Choroid plexus epithelial cell (primary cell): ENCODE measurements around the gene CACNA1D.

ENCODE experiments used
- DNase-seq: peaks from one replicate; pipeline ENCODE4 v3.0.0-alpha.2; 2010; ENCODE audit warnings: low read depth
- H3K4me3 ChIP-seq: 2 replicates; pipeline ENCODE4 v1.5.1; 2011; ENCODE audit warnings: low read depth, mild to moderate bottlenecking, control low read depth, low read length, moderate library complexity
- CTCF ChIP-seq: conservative IDR thresholded peaks from 2 replicates; pipeline ENCODE4 v1.5.1; 2011; ENCODE audit warnings: low read depth, mild to moderate bottlenecking, control low read depth, inconsistent platforms, low read length, moderate library complexity

CACNA1D gene

GRCh38 chr3:53836084-53836872 is 341.9 kb downstream of the CACNA1D start:
- no peak overlapping the region for H3K4me3 ChIP-seq
- no peak for DNase-seq
- TF ChIP-seq CTCF = no peak

- H3K4me3 ChIP-seq = no peak overlapping the region
- no peak for DNase-seq
- no peak for TF ChIP-seq CTCF
These were observed 342.9 kb downstream of the CACNA1D start for GRCh38 chr3:53837331-53837730.

GRCh38 chr3:53841296-53841695 is 346.9 kb downstream of the CACNA1D start:
- H3K4me3 ChIP-seq = no peak overlapping the region
- TF ChIP-seq CTCF = no peak
- no peak for DNase-seq

GRCh38 chr3:53842436-53843194 is 348.2 kb downstream of the CACNA1D start:
- H3K4me3 ChIP-seq = no peak overlapping the region
- TF ChIP-seq CTCF = peak; percentile 32
- DNase-seq = peak; percentile 29

GRCh38 chr3:53843195-53844177 is 349.1 kb downstream of the CACNA1D start:
- no peak for TF ChIP-seq CTCF
- DNase-seq = no peak

GRCh38 chr3:53844262-53845102 is 350.1 kb downstream of the CACNA1D start:
- no peak for TF ChIP-seq CTCF
- H3K4me3 ChIP-seq = no peak overlapping the region
- DNase-seq = no peak

More at GRCh38 chr3:53843195-53844177, 349.1 kb downstream of the CACNA1D start:
- no peak overlapping the region for H3K4me3 ChIP-seq
